PC-9 (cell line): ENCODE results near the gene CYBA. TPM values are rescaled to one million over a fixed set of nuclear protein-coding genes. Genes with fewer than 3 reads are reported as not detected.

Experiments used
- BruUV-seq: library from RNA; stranded (reverse); fragments of 400-500 nt; replicated peaks from 2 replicates; lab custom pipeline; 2021; lab: Mats Ljungman, UMichigan
- CTCF ChIA-PET: fragments of 300-600 bp; sonication (Branson Sonifier 250); formaldehyde crosslinking; loops from one replicate; lab custom pipeline; 2022; ENCODE audit warnings: antibody characterized with exemption; lab: Charles Lee
- POLR2A ChIA-PET: fragments of 300-600 bp; sonication (Branson Sonifier 250); formaldehyde crosslinking; loops from one replicate; lab custom pipeline; 2022; ENCODE audit warnings: antibody characterized with exemption; ENCODE audit not compliant: unreplicated experiment; lab: Charles Lee
- DNase-seq, 2 experiments: peaks; one replicate each; pipeline versions ENCODE4 v3.0.0 to v3.0.0-alpha.2; 2015 to 2022; ENCODE audit warnings: mixed read lengths in 1 of 2
- H2AFZ ChIP-seq: fragments of 200-600 bp; sonication (generic); 2 replicates; pipeline ENCODE4 v1.8.1; 2017; ENCODE audit warnings: antibody characterized with exemption
- H3F3A ChIP-seq: fragments of 200-600 bp; sonication (generic); 2 replicates; pipeline ENCODE4 v1.8.1; 2017; ENCODE audit warnings: antibody characterized with exemption, mild to moderate bottlenecking, low read depth; ENCODE audit not compliant: insufficient read depth
- H3K27ac ChIP-seq: fragments of 200-600 bp; sonication (generic); 2 replicates; pipeline ENCODE4 v1.6.1; 2016; ENCODE audit warnings: mixed run types
- H3K27me3 ChIP-seq: fragments of 200-600 bp; sonication (generic); 2 replicates; pipeline ENCODE4 v1.6.1; 2016; ENCODE audit warnings: low read depth, mixed run types; ENCODE audit not compliant: insufficient read depth
- H3K36me3 ChIP-seq: fragments of 200-600 bp; sonication (generic); 2 replicates; pipeline ENCODE4 v1.6.1; 2016; ENCODE audit warnings: low read depth, mixed run types
- H3K4me1 ChIP-seq: fragments of 200-600 bp; sonication (generic); replicated peaks from 2 replicates; pipeline ENCODE4 v1.6.1; 2016; ENCODE audit warnings: mixed run types; ENCODE audit not compliant: insufficient read depth
- H3K4me2 ChIP-seq: fragments of 200-600 bp; sonication (generic); 2 replicates; pipeline ENCODE4 v1.6.1; 2017; ENCODE audit warnings: mixed run types
- H3K4me3 ChIP-seq: fragments of 200-600 bp; sonication (generic); 2 replicates; pipeline ENCODE4 v1.6.1; 2016; ENCODE audit warnings: mixed run types
- H3K79me2 ChIP-seq: fragments of 200-600 bp; sonication (generic); 2 replicates; pipeline ENCODE4 v1.6.1; 2017; ENCODE audit warnings: low read depth, mixed run types
- H3K9me2 ChIP-seq: fragments of 200-600 bp; sonication (generic); 2 replicates; pipeline ENCODE4 v1.8.1; 2017; ENCODE audit warnings: mild to moderate bottlenecking; ENCODE audit not compliant: insufficient read depth
- H3K9me3 ChIP-seq: fragments of 200-600 bp; sonication (generic); 2 replicates; pipeline ENCODE4 v1.8.1; 2016; ENCODE audit warnings: low read depth; ENCODE audit not compliant: insufficient read depth
- H4K20me1 ChIP-seq: fragments of 200-600 bp; sonication (generic); 2 replicates; pipeline ENCODE4 v1.8.1; 2017; ENCODE audit not compliant: insufficient read depth
- EZH2 ChIP-seq: fragments of 200-600 bp; sonication (generic); IDR thresholded peaks from 2 replicates; pipeline ENCODE4 v1.8.0; 2017; ENCODE audit warnings: antibody characterized with exemption, low read depth
- intact Hi-C: fragments of 100-400 bp; cut with micrococcal nuclease; formaldehyde crosslinking; loops from one replicate; pipeline ENCODE4 v1.10.0; 2022; ENCODE audit not compliant: unreplicated experiment
- total RNA-seq: library from RNA; stranded (reverse); gene quantifications from 2 replicates; pipeline ENCODE4 v1.2.3, GENCODE V29; 2021
- TF ChIP-seq, protein P1 (sequence below): fragments of 200-600 bp; sonication (generic); conservative IDR thresholded peaks from 2 replicates; pipeline ENCODE4 v1.6.1; 2017; ENCODE audit warnings: mixed run types, antibody characterized with exemption, mild to moderate bottlenecking, moderate library complexity

The CYBA gene
- total RNA-seq, 1 experiment from 2014 or later, result 8.0 TPM

DNA sequence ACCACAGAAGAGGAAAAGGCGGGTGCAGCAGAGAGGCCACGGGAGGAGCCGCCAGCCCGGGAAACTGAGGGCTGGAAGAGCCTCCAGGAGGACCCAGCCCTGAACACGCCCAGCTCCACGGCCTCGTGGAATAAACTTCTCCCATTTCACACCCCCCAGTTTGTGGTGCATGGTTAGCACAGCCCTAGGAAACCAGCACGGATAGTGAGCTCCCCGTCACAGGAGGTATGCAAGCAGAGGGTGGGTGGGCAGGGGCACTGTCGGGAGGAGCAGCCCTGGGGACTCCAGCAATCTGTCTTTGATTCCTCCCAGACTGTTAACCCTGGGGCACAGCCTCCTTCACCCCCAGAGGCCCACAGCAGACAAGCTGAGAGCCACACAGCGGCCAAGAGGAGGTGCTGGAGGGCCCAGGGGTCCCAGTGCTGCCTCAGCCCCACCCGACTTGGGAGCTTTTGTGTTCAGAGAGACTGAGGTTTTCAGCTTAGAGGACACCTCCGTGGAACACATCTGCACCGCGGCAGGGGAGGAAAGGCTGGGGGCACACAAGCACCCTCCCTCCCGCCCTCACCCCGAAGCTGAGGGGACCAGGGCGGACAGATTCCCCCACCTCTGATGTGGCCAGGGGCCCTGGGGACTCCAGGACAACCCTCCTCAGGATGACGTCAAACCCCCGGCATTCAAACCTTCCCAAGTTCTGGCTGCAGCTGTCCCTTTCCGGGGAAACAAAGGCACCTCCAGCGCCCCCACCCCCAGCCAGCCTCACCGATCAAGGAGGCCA is 14.2 kb downstream of the CYBA start:
- no peak for TF ChIP-seq EZH2
- TF ChIP-seq, protein P1, sequence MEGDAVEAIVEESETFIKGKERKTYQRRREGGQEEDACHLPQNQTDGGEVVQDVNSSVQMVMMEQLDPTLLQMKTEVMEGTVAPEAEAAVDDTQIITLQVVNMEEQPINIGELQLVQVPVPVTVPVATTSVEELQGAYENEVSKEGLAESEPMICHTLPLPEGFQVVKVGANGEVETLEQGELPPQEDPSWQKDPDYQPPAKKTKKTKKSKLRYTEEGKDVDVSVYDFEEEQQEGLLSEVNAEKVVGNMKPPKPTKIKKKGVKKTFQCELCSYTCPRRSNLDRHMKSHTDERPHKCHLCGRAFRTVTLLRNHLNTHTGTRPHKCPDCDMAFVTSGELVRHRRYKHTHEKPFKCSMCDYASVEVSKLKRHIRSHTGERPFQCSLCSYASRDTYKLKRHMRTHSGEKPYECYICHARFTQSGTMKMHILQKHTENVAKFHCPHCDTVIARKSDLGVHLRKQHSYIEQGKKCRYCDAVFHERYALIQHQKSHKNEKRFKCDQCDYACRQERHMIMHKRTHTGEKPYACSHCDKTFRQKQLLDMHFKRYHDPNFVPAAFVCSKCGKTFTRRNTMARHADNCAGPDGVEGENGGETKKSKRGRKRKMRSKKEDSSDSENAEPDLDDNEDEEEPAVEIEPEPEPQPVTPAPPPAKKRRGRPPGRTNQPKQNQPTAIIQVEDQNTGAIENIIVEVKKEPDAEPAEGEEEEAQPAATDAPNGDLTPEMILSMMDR, result no peak
- H3K4me3 ChIP-seq, result no peak overlapping the region
- H2AFZ ChIP-seq, result no peak overlapping the region
- H3K4me2 ChIP-seq, result no peak overlapping the region
- no peaks in the 10 kb centered on the region for H3K36me3 ChIP-seq
- intact Hi-C loops, result no loop called here
- H3F3A ChIP-seq, result no peaks in the 10 kb centered on the region
- H3K79me2 ChIP-seq, result no peaks in the 10 kb centered on the region
- ChIA-PET CTCF (no interaction called here), POLR2A (no interaction called here)
- no peaks in the 10 kb centered on the region for H3K9me2 ChIP-seq
- BruUV-seq, result no TSS peak
- no peaks in the 10 kb centered on the region for H3K9me3 ChIP-seq
- DNase-seq, result no peak
- H3K27ac ChIP-seq, result no peak overlapping the region
- H4K20me1 ChIP-seq, result no peaks in the 10 kb centered on the region
- no peaks in the 10 kb centered on the region for H3K4me1 ChIP-seq
- H3K27me3 ChIP-seq, result no peaks in the 10 kb centered on the region

DNA sequence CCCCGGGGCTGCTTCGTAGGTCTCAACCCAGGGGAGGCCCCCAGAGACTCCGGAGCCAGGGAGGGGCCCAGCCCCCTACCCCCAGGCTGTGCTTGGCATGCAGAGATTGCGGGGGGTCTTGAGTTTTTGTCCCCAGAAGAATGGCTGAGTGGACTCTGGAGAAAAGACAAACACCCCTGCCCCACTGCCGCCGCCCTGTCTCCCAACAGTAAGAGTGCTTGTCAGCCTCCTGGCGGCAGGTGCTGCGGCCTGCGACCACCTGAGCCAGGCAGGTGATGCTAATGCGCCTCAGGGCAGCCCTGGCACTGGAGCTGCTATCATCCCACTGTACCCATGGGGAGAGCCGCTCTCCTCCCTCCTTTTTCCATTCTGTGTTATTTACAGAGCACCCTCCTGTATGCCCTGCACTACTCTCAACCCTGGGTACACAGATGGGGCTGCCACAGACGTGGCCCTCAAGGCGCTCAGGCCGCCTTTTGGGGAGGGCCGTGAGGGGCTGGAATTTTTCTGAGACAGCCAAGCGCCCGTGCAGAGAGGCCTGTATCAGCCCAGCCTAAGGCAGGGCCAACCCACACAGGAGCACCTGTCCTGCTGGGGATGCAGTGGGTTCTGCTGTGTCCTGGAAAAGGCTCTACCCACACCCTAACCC is 15.1 kb downstream of the CYBA start:
- Histone ChIP-seq H3K27ac (no peak overlapping the region), H3K79me2 (no peaks in the 10 kb centered on the region), H3F3A (0 out of 2 replicates have a peak, but pooled peaks cover 3% of the 10 kb centered on the region), H3K4me3 (no peak overlapping the region), H3K36me3 (no peaks in the 10 kb centered on the region), H3K9me2 (no peaks in the 10 kb centered on the region), H3K4me2 (no peak overlapping the region), H4K20me1 (no peaks in the 10 kb centered on the region), H3K4me1 (no peaks in the 10 kb centered on the region), H3K9me3 (no peaks in the 10 kb centered on the region), H2AFZ (no peak overlapping the region), H3K27me3 (no peaks in the 10 kb centered on the region)
- ChIA-PET CTCF (no interaction called here), POLR2A (no interaction called here)
- no TSS peak for BruUV-seq
- TF ChIP-seq, protein P1, result no peak
- no peak for TF ChIP-seq EZH2
- intact Hi-C loops, result no loop called here
- DNase-seq, result no peak

- Histone ChIP-seq H3K27ac (no peak overlapping the region), H3K4me3 (no peak overlapping the region), H3K9me3 (no peaks in the 10 kb centered on the region), H3K4me2 (no peak overlapping the region), H3K27me3 (no peaks in the 10 kb centered on the region), H3K36me3 (no peaks in the 10 kb centered on the region), H3F3A (0 out of 2 replicates have a peak, but pooled peaks cover 3% of the 10 kb centered on the region), H3K4me1 (no peaks in the 10 kb centered on the region), H4K20me1 (no peaks in the 10 kb centered on the region), H3K79me2 (no peaks in the 10 kb centered on the region), H3K9me2 (no peaks in the 10 kb centered on the region), H2AFZ (no peak overlapping the region)
- CTCF ChIA-PET, result no interaction called here
- POLR2A ChIA-PET, result no interaction called here
- BruUV-seq, result no TSS peak
- intact Hi-C loops, result no loop called here
- DNase-seq, result no peak
- TF ChIP-seq EZH2, result no peak
- TF ChIP-seq, protein P1, result no peak
Observed at GRCh38 chr16:88634994-88635670, 15.7 kb downstream of the CYBA start.
